Measurements from ENCODE around the gene ACOT11.

ACOT11 gene

GRCh38 chr1:54566438-54567141 is 18.6 kb downstream of the ACOT11 start:
- DNase-seq, result no peak

GRCh38 chr1:54567961-54568360 is 19.9 kb downstream of the ACOT11 start:
- no peak for DNase-seq

- no peak for DNase-seq
Measured at GRCh38 chr1:54569339-54569738, 21.3 kb downstream of the ACOT11 start.

- DNase-seq, result no peak
Measured at GRCh38 chr1:54570161-54570560, 22.1 kb downstream of the ACOT11 start.

- DNase-seq, result no peak
Measured at GRCh38 chr1:54571326-54571725, 23.3 kb downstream of the ACOT11 start.

GRCh38 chr1:54571803-54572541 is 23.9 kb downstream of the ACOT11 start:
- no peak for DNase-seq

GRCh38 chr1:54572542-54572850 is 24.5 kb downstream of the ACOT11 start:
- no peak for DNase-seq

- DNase-seq, result no peak
Measured at GRCh38 chr1:54574158-54574778, 26.2 kb downstream of the ACOT11 start.

- no peak for DNase-seq
Measured at GRCh38 chr1:54575161-54575560, 27.1 kb downstream of the ACOT11 start.

- no peak for DNase-seq
Measured at GRCh38 chr1:54575605-54576290, 27.7 kb downstream of the ACOT11 start.

GRCh38 chr1:54577612-54578011 is 29.6 kb downstream of the ACOT11 start:
- peak; percentile 31 for DNase-seq

GRCh38 chr1:54579337-54579781 is 31.3 kb downstream of the ACOT11 start:
- no peak for DNase-seq

- DNase-seq, result no peak
Measured at GRCh38 chr1:54580856-54581550, 33.0 kb downstream of the ACOT11 start.

- DNase-seq, result peak; percentile 55
Measured at GRCh38 chr1:54581621-54582035, 33.6 kb downstream of the ACOT11 start.

GRCh38 chr1:54582566-54583306 is 34.7 kb downstream of the ACOT11 start:
- peak; percentile 90 for DNase-seq

GRCh38 chr1:54583307-54583686 is 35.3 kb downstream of the ACOT11 start:
- peak; percentile 37 for DNase-seq

GRCh38 chr1:54583871-54584270 is 35.8 kb downstream of the ACOT11 start:
- DNase-seq, result no peak

- DNase-seq, result no peak
Measured at GRCh38 chr1:54584575-54584974, 36.5 kb downstream of the ACOT11 start.

GRCh38 chr1:54585181-54586066 is 37.4 kb downstream of the ACOT11 start:
- no peak for DNase-seq

- no peak for DNase-seq
Measured at GRCh38 chr1:54588377-54588776, 40.3 kb downstream of the ACOT11 start.

- DNase-seq, result no peak
Measured at GRCh38 chr1:54591127-54591756, 43.2 kb downstream of the ACOT11 start.

Data from COR-L47 (cell line).